ENCODE results near the gene SMIM5. TPM values are rescaled to one million over a fixed set of nuclear protein-coding genes. Genes with fewer than 3 reads are reported as not detected.

SMIM5 gene
- total RNA-seq, 2 donors from 2014 or later = 0.27 to 0.28 TPM

DNA sequence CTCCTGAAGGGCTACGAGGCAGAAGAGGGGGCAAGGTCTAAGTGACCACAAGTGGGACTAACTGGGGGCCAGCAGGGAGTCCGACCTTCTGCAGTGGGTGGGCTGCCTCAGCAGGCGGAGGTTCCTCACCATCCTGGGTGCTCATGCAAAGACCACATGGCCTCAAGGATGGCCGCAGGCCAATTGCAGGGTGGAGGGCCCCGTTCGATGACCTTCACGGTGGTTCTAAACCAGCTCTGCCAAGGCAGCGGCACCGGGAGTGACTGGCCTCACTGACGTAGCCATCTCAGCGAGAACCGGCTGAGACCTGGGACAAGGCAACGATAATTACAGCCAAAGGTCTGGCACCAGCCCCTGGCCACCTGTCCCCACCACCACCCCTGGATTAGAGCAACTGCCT is 5.7 kb downstream of the SMIM5 start:
- no peak for ATAC-seq (ENCODE audit: insufficient number of reproducible peaks, low FRiP score, low read depth)

DNA sequence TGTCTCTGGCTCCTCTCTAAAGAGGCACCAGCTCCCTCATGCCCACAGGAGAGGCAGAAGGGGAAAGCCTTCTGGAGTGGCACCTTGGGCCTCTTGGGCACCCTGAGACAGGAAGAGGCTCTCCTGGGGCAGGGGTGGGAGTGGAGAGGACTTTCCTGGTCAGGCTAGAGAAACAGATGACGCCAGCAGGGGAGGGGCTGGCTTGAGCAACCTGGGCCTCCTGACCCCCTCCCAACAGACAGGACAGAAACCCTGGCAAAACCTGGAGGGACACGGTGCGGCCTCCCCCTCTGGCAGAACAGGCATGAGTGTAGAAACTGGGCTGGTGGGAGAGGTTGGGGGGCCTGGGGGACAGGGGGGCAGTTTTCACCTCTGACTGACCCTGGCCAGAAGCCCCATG is 6.1 kb downstream of the SMIM5 start:
- Histone ChIP-seq H3K9me3 (no peaks in the 10 kb centered on the region), H3K4me3 (no peak overlapping the region), H3K27me3 (replicated peaks; ENCODE audit: insufficient read depth) (no peaks in the 10 kb centered on the region), H3K27ac (no peak overlapping the region), H3K4me1 (ENCODE audit: control insufficient read depth in 1 of 2, low read depth in 2 of 2) (peaks cover under 1 to 2% of the 10 kb centered on the region in 2 donors), H3K36me3 (no peaks in the 10 kb centered on the region)
- no peak for DNase-seq (ENCODE audit: low spot score)
- TF ChIP-seq, protein P1, sequence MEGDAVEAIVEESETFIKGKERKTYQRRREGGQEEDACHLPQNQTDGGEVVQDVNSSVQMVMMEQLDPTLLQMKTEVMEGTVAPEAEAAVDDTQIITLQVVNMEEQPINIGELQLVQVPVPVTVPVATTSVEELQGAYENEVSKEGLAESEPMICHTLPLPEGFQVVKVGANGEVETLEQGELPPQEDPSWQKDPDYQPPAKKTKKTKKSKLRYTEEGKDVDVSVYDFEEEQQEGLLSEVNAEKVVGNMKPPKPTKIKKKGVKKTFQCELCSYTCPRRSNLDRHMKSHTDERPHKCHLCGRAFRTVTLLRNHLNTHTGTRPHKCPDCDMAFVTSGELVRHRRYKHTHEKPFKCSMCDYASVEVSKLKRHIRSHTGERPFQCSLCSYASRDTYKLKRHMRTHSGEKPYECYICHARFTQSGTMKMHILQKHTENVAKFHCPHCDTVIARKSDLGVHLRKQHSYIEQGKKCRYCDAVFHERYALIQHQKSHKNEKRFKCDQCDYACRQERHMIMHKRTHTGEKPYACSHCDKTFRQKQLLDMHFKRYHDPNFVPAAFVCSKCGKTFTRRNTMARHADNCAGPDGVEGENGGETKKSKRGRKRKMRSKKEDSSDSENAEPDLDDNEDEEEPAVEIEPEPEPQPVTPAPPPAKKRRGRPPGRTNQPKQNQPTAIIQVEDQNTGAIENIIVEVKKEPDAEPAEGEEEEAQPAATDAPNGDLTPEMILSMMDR (IDR thresholded peaks at IDR 0.05) = no peak
- no peak for ATAC-seq (ENCODE audit: insufficient number of reproducible peaks, low FRiP score, low read depth)

More for the DNA sequence above, 5.7 kb downstream of the SMIM5 start:
- Histone ChIP-seq H3K4me1 (ENCODE audit: control insufficient read depth in 1 of 2, low read depth in 2 of 2) (peaks cover 3 to 6% of the 10 kb centered on the region in 2 donors), H3K27me3 (replicated peaks; ENCODE audit: insufficient read depth) (no peaks in the 10 kb centered on the region), H3K27ac (no peak overlapping the region), H3K4me3 (no peak overlapping the region), H3K9me3 (no peaks in the 10 kb centered on the region), H3K36me3 (no peaks in the 10 kb centered on the region)
- TF ChIP-seq, protein P1 (IDR thresholded peaks at IDR 0.05) = no peak
- DNase-seq (ENCODE audit: low spot score) = no peak

DNA sequence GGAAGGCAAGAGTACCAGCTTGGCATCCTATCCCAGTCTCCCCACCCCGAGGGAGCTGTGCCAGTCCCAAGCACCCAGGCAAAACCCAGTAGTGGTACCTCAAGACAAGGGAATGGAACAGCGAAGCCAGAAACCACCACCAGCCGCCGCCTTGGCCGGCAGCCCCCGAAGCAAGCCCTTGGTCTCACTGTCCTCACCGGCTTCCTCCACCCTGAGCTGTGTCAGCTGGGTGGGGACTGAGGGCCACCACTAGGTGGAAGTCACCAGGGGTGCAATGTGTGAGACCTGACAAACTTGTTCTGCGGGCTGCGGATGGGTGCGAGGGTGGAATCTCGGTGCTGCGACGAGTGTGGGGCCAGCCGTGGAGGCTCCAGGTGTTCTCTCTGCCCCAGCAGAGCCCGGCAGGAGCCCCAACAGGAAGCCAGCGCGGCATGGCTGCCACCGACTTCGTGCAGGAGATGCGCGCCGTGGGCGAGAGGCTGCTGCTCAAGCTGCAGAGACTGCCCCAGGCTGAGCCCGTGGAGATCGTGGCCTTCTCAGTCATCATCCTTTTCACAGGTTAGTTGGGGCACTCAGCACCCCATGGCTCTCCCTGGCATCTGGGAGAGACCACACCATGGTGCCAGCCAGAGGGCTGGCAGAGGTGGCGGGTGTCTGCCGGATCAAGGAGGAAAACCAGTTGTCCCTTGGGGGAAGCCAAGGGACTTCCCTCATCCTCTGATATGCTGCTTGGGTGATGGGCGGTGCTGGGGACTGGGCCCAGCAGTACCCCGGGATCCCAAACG is 6.7 kb downstream of the SMIM5 start:
- TF ChIP-seq, protein P1 (IDR thresholded peaks at IDR 0.05) = no peak
- Histone ChIP-seq H3K27me3 (replicated peaks; ENCODE audit: insufficient read depth) (no peaks in the 10 kb centered on the region), H3K27ac (no peak overlapping the region), H3K9me3 (no peaks in the 10 kb centered on the region), H3K4me1 (ENCODE audit: control insufficient read depth in 1 of 2, low read depth in 2 of 2) (no peaks in the 10 kb centered on the region), H3K36me3 (no peaks in the 10 kb centered on the region), H3K4me3 (no peak overlapping the region)
- ATAC-seq (ENCODE audit: insufficient number of reproducible peaks, low FRiP score, low read depth) = no peak
- no peak for DNase-seq (ENCODE audit: low spot score)

DNA sequence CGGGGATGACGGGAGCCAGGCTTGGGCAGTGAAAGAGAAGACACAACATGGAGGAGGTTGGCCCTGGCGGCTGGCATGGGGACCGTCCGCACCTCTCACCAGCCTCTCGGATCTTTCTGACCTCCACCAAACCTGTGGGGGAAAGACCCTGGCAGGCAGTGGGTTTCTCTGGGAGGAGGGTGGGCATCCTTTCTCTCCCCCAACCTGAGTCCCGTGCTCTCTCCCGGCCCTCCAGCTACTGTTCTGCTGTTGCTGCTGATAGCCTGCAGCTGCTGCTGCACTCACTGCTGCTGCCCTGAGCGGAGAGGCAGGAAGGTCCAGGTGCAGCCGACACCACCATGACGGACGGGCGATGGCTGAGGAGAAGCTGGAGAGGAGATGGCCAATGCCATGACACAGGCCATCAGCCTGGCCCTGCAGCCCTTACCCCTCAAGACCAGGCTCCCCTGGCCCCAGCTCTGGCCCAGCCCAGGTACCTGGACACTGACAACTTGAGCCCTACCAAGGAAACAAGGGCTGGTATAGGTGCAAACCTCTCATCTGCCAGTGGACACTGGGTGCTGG is 7.4 kb downstream of the SMIM5 start:
- Histone ChIP-seq H3K27me3 (replicated peaks; ENCODE audit: insufficient read depth) (no peaks in the 10 kb centered on the region), H3K4me3 (no peak overlapping the region), H3K4me1 (ENCODE audit: control insufficient read depth in 1 of 2, low read depth in 2 of 2) (no peaks in the 10 kb centered on the region), H3K27ac (no peak overlapping the region), H3K36me3 (no peaks in the 10 kb centered on the region), H3K9me3 (no peaks in the 10 kb centered on the region)
- DNase-seq (ENCODE audit: low spot score) (no peak), ATAC-seq (ENCODE audit: insufficient number of reproducible peaks, low FRiP score, low read depth) (no peak)
- TF ChIP-seq, protein P1 (IDR thresholded peaks at IDR 0.05) = no peak

DNA sequence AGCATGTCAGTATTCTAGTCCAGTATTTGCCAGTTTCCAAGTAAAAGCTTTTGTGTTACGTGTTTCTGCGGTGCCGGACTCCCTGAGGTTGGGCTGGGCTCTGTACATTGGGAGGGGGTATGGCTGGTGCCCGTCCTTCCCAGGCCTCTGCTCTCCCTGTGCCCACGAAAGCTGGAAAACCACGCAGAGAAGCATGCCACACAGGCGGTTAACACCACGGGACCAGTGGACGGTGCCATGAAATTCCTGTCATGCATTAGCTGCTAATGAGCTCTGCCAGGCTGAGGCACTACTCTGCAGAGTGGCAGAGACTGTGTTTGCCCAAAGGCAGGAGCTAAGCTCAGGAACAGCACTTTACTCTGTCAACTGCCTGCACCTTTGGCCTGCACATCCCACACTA is 8.1 kb downstream of the SMIM5 start:
- DNase-seq (ENCODE audit: low spot score) (no peak), ATAC-seq (ENCODE audit: insufficient number of reproducible peaks, low FRiP score, low read depth) (no peak)
- no peak overlapping the region for H3K4me3 ChIP-seq
- H3K4me1 ChIP-seq (ENCODE audit: control insufficient read depth in 1 of 2, low read depth in 2 of 2) = no peaks in the 10 kb centered on the region
- TF ChIP-seq, protein P1 (IDR thresholded peaks at IDR 0.05) = no peak
- H3K9me3 ChIP-seq = no peaks in the 10 kb centered on the region
- no peaks in the 10 kb centered on the region for H3K36me3 ChIP-seq
- no peak overlapping the region for H3K27ac ChIP-seq
- no peaks in the 10 kb centered on the region for H3K27me3 ChIP-seq (replicated peaks; ENCODE audit: insufficient read depth)

All from thoracic aorta (tissue), 2 donors.